Loucy (cell line): Measurements from ENCODE around the gene CACTIN.

Experiments
- H2AFZ ChIP-seq: fragments of 200-600 bp; sonication (generic); 2 replicates; pipeline ENCODE4 v1.6.0; 2016; ENCODE audit warnings: antibody characterized with exemption, mild to moderate bottlenecking, low read length, moderate library complexity
- H3F3A ChIP-seq: fragments of 200-600 bp; 2 replicates; pipeline ENCODE4 v1.6.0; 2016; ENCODE audit warnings: antibody characterized with exemption, low read depth, mild to moderate bottlenecking
- H3K27me3 ChIP-seq: fragments of 200-600 bp; sonication (generic); 2 replicates; pipeline ENCODE4 v1.6.1; 2014; ENCODE audit warnings: low read length, mild to moderate bottlenecking; ENCODE audit not compliant: insufficient read depth, poor library complexity, severe bottlenecking
- H3K36me3 ChIP-seq: fragments of 200-600 bp; sonication (generic); 2 replicates; pipeline ENCODE4 v1.6.1; 2016; ENCODE audit warnings: low read length; ENCODE audit not compliant: insufficient read depth
- H3K4me1 ChIP-seq: fragments of 200-600 bp; sonication (generic); 2 replicates; pipeline ENCODE4 v1.5.1; 2014; ENCODE audit warnings: low read length, mild to moderate bottlenecking; ENCODE audit not compliant: insufficient read depth, poor library complexity, severe bottlenecking
- H3K4me2 ChIP-seq: fragments of 200-600 bp; sonication (generic); 2 replicates; pipeline ENCODE4 v1.6.0; 2014; ENCODE audit warnings: antibody characterized with exemption, low read length, low read depth, mild to moderate bottlenecking; ENCODE audit not compliant: poor library complexity, severe bottlenecking
- H3K4me3 ChIP-seq: fragments of 200-600 bp; sonication (generic); 2 replicates; pipeline ENCODE4 v1.5.1; 2014; ENCODE audit warnings: low read length, mild to moderate bottlenecking, mixed read lengths; ENCODE audit not compliant: poor library complexity, severe bottlenecking
- H3K79me2 ChIP-seq: fragments of 200-600 bp; sonication (generic); 2 replicates; pipeline ENCODE4 v1.6.1; 2014; ENCODE audit warnings: low read length; ENCODE audit not compliant: insufficient read depth
- H3K9ac ChIP-seq: fragments of 200-600 bp; sonication (generic); 2 replicates; pipeline ENCODE4 v1.6.0; 2014; ENCODE audit warnings: mild to moderate bottlenecking, low read depth, low read length, moderate library complexity; ENCODE audit not compliant: poor library complexity, severe bottlenecking
- H3K9me2 ChIP-seq: fragments of 200-600 bp; sonication (generic); replicated peaks from 2 replicates; pipeline ENCODE4 v1.6.1; 2016; ENCODE audit warnings: low read depth, low read length, mixed read lengths
- H3K9me3 ChIP-seq: fragments of 200-600 bp; sonication (generic); 2 replicates; pipeline ENCODE4 v1.6.1; 2014; ENCODE audit warnings: mild to moderate bottlenecking, antibody characterized with exemption, low read length, low read depth; ENCODE audit not compliant: insufficient read depth
- H4K20me1 ChIP-seq: fragments of 200-600 bp; sonication (generic); 2 replicates; pipeline ENCODE4 v1.6.0; 2014; ENCODE audit warnings: antibody characterized with exemption, low read length, mild to moderate bottlenecking; ENCODE audit not compliant: insufficient read depth, poor library complexity, severe bottlenecking
- CTCF ChIP-seq: fragments of 200-600 bp; sonication (generic); conservative IDR thresholded peaks from 2 replicates; pipeline ENCODE4 v1.5.1; 2014; ENCODE audit warnings: mild to moderate bottlenecking, antibody characterized with exemption, low read length
- EZH2phosphoT487 ChIP-seq: fragments of 200-600 bp; IDR thresholded peaks from 2 replicates; pipeline ENCODE4 v1.6.1; 2018; ENCODE audit warnings: antibody characterized with exemption, mild to moderate bottlenecking, moderate library complexity, borderline replicate concordance

Gene CACTIN

GRCh38 chr19:3605770-3606169, 20.8 kb downstream of the CACTIN start:
- Histone ChIP-seq H3K9me3 (no peaks in the 10 kb centered on the region), H3K79me2 (no peaks in the 10 kb centered on the region), H3K9ac (no peak overlapping the region), H3K4me2 (no peak overlapping the region), H3K4me1 (peaks cover 7% of the 10 kb centered on the region), H4K20me1 (no peaks in the 10 kb centered on the region), H3K27me3 (no peaks in the 10 kb centered on the region), H3K4me3 (no peak overlapping the region), H3K9me2 (no peaks in the 10 kb centered on the region), H2AFZ (no peak overlapping the region), H3K36me3 (no peaks in the 10 kb centered on the region), H3F3A (no peaks in the 10 kb centered on the region)
- TF ChIP-seq CTCF (no peak), EZH2phosphoT487 (no peak)

GRCh38 chr19:3605361-3605760, 21.2 kb downstream of the CACTIN start:
- Histone ChIP-seq H4K20me1 (no peaks in the 10 kb centered on the region), H3K4me1 (peaks cover 7% of the 10 kb centered on the region), H3F3A (no peaks in the 10 kb centered on the region), H3K36me3 (no peaks in the 10 kb centered on the region), H3K9ac (no peak overlapping the region), H3K9me2 (no peaks in the 10 kb centered on the region), H3K4me2 (peak overlapping the region; percentile 45), H3K9me3 (no peaks in the 10 kb centered on the region), H2AFZ (no peak overlapping the region; the same call in 1 of the 2 replicates), H3K4me3 (no peak overlapping the region), H3K79me2 (no peaks in the 10 kb centered on the region), H3K27me3 (no peaks in the 10 kb centered on the region)
- TF ChIP-seq CTCF: no peak

- H3K9me3 ChIP-seq: no peaks in the 10 kb centered on the region
- H4K20me1 ChIP-seq: no peaks in the 10 kb centered on the region
- TF ChIP-seq CTCF: no peak
- no peak for TF ChIP-seq EZH2phosphoT487
- no peaks in the 10 kb centered on the region for H3K79me2 ChIP-seq
- peak overlapping the region; percentile 45 for H3K4me2 ChIP-seq
- no peaks in the 10 kb centered on the region for H3K36me3 ChIP-seq
- H3K4me1 ChIP-seq: peaks cover 7% of the 10 kb centered on the region
- peak overlapping the region; percentile 14 for H3K4me3 ChIP-seq
- H3F3A ChIP-seq: no peaks in the 10 kb centered on the region
- H3K9me2 ChIP-seq: no peaks in the 10 kb centered on the region
- H3K27me3 ChIP-seq: no peaks in the 10 kb centered on the region
- peak overlapping the region; percentile 62; the same call in 1 of the 2 replicates for H2AFZ ChIP-seq
- no peak overlapping the region for H3K9ac ChIP-seq
Observed at GRCh38 chr19:3604987-3605343, 21.6 kb downstream of the CACTIN start.
